ENCODE data around the gene CNTNAP5. TPM values are rescaled to one million over a fixed set of nuclear protein-coding genes. Genes with fewer than 3 reads are reported as not detected.

The CNTNAP5 gene
- total and polyA plus RNA-seq, 2 donors (not counting 3 experiments of a cell fraction or from before 2014, with no cell fraction given), result not detected

DNA sequence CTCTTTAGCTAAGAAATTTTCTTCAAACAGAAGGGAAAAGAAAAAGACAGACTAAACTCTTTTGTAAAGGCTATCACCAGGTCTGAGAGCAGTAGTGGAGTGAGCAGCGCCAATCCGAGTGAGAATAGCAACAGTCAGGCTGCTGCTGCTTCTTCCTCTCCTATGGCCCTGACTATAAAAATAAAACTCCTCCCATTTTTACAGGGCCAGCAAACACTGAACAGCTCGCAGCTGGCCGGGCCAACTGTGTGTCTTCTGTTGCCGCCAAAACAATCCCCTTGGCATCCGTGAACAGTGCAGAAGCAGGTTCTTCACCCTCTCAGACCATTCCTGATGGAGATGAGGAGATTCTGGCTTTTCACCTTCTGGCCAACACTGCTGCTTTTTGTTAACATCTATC lies 124.5 kb downstream of the CNTNAP5 start:
- H3K4me1 ChIP-seq (ENCODE audit: control insufficient read depth, extremely low read depth, insufficient read depth, low read length), result no peaks in the 10 kb centered on the region
- no peak overlapping the region for H2AFZ ChIP-seq (ENCODE audit: low read depth, low read length)
- FAIRE-seq (no peak), DNase-seq (ENCODE audit: low read depth, low spot score) (no peak)
- no peaks in the 10 kb centered on the region for H4K20me1 ChIP-seq (replicated peaks; ENCODE audit: control insufficient read depth, extremely low read depth, insufficient read depth, low read length)
- no peak overlapping the region for H3K4me3 ChIP-seq (replicated peaks in 1 of 3; ENCODE audit: insufficient read depth in 1 of 3, low read depth in 1 of 3, low read length in 3 of 3)
- H3K4me2 ChIP-seq (ENCODE audit: insufficient read depth, low read length), result no peak overlapping the region
- H3K27ac ChIP-seq (ENCODE audit: insufficient read depth, low read depth, low read length), result no peak overlapping the region
- no peak overlapping the region for H3K9ac ChIP-seq (replicated peaks; ENCODE audit: extremely low read depth, insufficient read depth, low read length)
- H3K79me2 ChIP-seq (ENCODE audit: control insufficient read depth, insufficient read depth, low read length), result no peaks in the 10 kb centered on the region
- ChIA-PET CTCF (no interaction called here), POLR2A (no interaction called here)
- dilution Hi-C loops (cut with MboI; ENCODE audit: extremely low pct_ligation_motif_present, low sequenced_read_pairs) (no loop called here), intact Hi-C loops (cut with micrococcal nuclease) (no loop called here)
- no TSS peak for BruUV-seq (replicated peaks)
- TF ChIP-seq, protein P1, sequence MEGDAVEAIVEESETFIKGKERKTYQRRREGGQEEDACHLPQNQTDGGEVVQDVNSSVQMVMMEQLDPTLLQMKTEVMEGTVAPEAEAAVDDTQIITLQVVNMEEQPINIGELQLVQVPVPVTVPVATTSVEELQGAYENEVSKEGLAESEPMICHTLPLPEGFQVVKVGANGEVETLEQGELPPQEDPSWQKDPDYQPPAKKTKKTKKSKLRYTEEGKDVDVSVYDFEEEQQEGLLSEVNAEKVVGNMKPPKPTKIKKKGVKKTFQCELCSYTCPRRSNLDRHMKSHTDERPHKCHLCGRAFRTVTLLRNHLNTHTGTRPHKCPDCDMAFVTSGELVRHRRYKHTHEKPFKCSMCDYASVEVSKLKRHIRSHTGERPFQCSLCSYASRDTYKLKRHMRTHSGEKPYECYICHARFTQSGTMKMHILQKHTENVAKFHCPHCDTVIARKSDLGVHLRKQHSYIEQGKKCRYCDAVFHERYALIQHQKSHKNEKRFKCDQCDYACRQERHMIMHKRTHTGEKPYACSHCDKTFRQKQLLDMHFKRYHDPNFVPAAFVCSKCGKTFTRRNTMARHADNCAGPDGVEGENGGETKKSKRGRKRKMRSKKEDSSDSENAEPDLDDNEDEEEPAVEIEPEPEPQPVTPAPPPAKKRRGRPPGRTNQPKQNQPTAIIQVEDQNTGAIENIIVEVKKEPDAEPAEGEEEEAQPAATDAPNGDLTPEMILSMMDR (IDR thresholded peaks at IDR 0.05; ENCODE audit: extremely low read depth in 1 of 2, insufficient read depth in 1 of 2, low read depth in 1 of 2, low read length in 2 of 2), result no peak
- TF ChIP-seq POLR2A (IDR thresholded peaks at IDR 0.05; ENCODE audit: low read depth, low read length) (no peak), FOS (IDR thresholded peaks at IDR 0.05; ENCODE audit: borderline replicate concordance, insufficient read depth, low read length) (no peak), MYC (IDR thresholded peaks at IDR 0.05; ENCODE audit: low read depth, low read length) (no peak), POLR2AphosphoS5 (IDR thresholded peaks at IDR 0.05; ENCODE audit: insufficient read depth, low read depth, low read length) (no peak)
- TF ChIP-seq, protein P2, sequence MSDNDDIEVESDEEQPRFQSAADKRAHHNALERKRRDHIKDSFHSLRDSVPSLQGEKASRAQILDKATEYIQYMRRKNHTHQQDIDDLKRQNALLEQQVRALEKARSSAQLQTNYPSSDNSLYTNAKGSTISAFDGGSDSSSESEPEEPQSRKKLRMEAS (IDR thresholded peaks at IDR 0.05; ENCODE audit: insufficient read depth, insufficient read length), result no peak
- no peaks in the 10 kb centered on the region for H3K36me3 ChIP-seq (ENCODE audit: control insufficient read depth in 2 of 2, extremely low read depth in 1 of 2, insufficient read depth in 2 of 2, low read length in 2 of 2)
- H3K27me3 ChIP-seq (ENCODE audit: control insufficient read depth in 2 of 2, insufficient read depth in 2 of 2, low read length in 2 of 2), result no peaks in the 10 kb centered on the region
- no peaks in the 10 kb centered on the region for H3K9me1 ChIP-seq (replicated peaks; ENCODE audit: control insufficient read depth, extremely low read depth, insufficient read depth, low read length)
- H3K9me3 ChIP-seq (replicated peaks; ENCODE audit: control insufficient read depth, insufficient read depth, low read length), result peaks cover 3% of the 10 kb centered on the region

DNA sequence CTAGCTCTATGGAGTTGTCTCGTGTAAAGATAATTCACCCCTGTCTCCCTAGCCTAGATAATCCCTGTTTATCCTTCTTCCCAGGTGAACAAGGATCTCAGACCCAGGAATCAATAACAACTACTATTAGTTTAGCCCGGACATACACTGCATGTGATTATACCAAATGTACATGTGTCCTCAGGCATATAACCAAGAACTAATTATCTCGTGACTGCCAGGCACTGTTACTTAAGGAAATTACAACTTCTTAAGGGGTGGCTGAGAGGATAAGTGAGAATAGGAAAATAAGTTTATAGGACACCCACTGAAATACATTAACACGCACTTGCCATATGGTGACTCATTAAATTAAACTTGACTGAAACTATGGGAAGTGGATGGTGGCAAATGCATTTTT lies 126.6 kb downstream of the CNTNAP5 start:
- Histone ChIP-seq H3K27me3 (ENCODE audit: control insufficient read depth in 2 of 2, insufficient read depth in 2 of 2, low read length in 2 of 2) (no peaks in the 10 kb centered on the region), H3K36me3 (ENCODE audit: control insufficient read depth in 2 of 2, extremely low read depth in 1 of 2, insufficient read depth in 2 of 2, low read length in 2 of 2) (no peaks in the 10 kb centered on the region), H3K79me2 (ENCODE audit: control insufficient read depth, insufficient read depth, low read length) (no peaks in the 10 kb centered on the region), H3K4me3 (replicated peaks in 1 of 3; ENCODE audit: insufficient read depth in 1 of 3, low read depth in 1 of 3, low read length in 3 of 3) (no peak overlapping the region), H3K9me1 (replicated peaks; ENCODE audit: control insufficient read depth, extremely low read depth, insufficient read depth, low read length) (no peaks in the 10 kb centered on the region), H3K4me2 (ENCODE audit: insufficient read depth, low read length) (no peak overlapping the region), H3K9me3 (replicated peaks; ENCODE audit: control insufficient read depth, insufficient read depth, low read length) (peaks cover 3% of the 10 kb centered on the region), H4K20me1 (replicated peaks; ENCODE audit: control insufficient read depth, extremely low read depth, insufficient read depth, low read length) (no peaks in the 10 kb centered on the region), H2AFZ (ENCODE audit: low read depth, low read length) (no peak overlapping the region), H3K4me1 (ENCODE audit: control insufficient read depth, extremely low read depth, insufficient read depth, low read length) (no peaks in the 10 kb centered on the region), H3K27ac (ENCODE audit: insufficient read depth, low read depth, low read length) (no peak overlapping the region), H3K9ac (replicated peaks; ENCODE audit: extremely low read depth, insufficient read depth, low read length) (no peak overlapping the region)
- FAIRE-seq (no peak), DNase-seq (ENCODE audit: low read depth, low spot score) (no peak)
- no TSS peak for BruUV-seq (replicated peaks)
- dilution Hi-C loops (cut with MboI; ENCODE audit: extremely low pct_ligation_motif_present, low sequenced_read_pairs), result no loop called here
- ChIA-PET POLR2A (no interaction called here), CTCF (no interaction called here)
- intact Hi-C loops (cut with micrococcal nuclease), result no loop called here
- no peak for TF ChIP-seq POLR2AphosphoS5 (IDR thresholded peaks at IDR 0.05; ENCODE audit: insufficient read depth, low read depth, low read length)
- no peak for TF ChIP-seq EZH2 (IDR thresholded peaks at IDR 0.05; ENCODE audit: borderline replicate concordance, low read depth, low read length, severe bottlenecking)
- TF ChIP-seq, protein P2 (IDR thresholded peaks at IDR 0.05; ENCODE audit: insufficient read depth, insufficient read length), result no peak
- TF ChIP-seq GATA2 (IDR thresholded peaks at IDR 0.05; ENCODE audit: insufficient read depth, insufficient read length, low read depth, low read length), result no peak
- no peak for TF ChIP-seq MYC (IDR thresholded peaks at IDR 0.05; ENCODE audit: low read depth, low read length)
- TF ChIP-seq JUN (IDR thresholded peaks at IDR 0.05; ENCODE audit: borderline replicate concordance, insufficient read depth, insufficient read length, low read depth), result no peak
- TF ChIP-seq FOS (IDR thresholded peaks at IDR 0.05; ENCODE audit: borderline replicate concordance, insufficient read depth, low read length), result no peak
- TF ChIP-seq POLR2A (IDR thresholded peaks at IDR 0.05; ENCODE audit: low read depth, low read length), result no peak
- TF ChIP-seq, protein P1 (IDR thresholded peaks at IDR 0.05; ENCODE audit: extremely low read depth in 1 of 2, insufficient read depth in 1 of 2, low read depth in 1 of 2, low read length in 2 of 2), result no peak

All from endothelial cell of umbilical vein (primary cell).